Dendritic cell treated with granulocyte-macrophage colony-stimulating factor and Interleukin-4, amounts not matched to agents 40 ng/mL and 50 ng/mL, for 4 days (primary cell): ENCODE data around the gene EFCAB8.

Experiments
- H3K27ac Mint-ChIP-seq: one replicate; pipeline ENCODE4 v1.8.0; 2022; ENCODE audit warnings: mild to moderate bottlenecking, mixed read lengths
- H3K27me3 Mint-ChIP-seq: one replicate; pipeline ENCODE4 v1.8.0; 2022; ENCODE audit warnings: mild to moderate bottlenecking, mixed read lengths
- H3K36me3 Mint-ChIP-seq: one replicate; pipeline ENCODE4 v1.8.0; 2022; ENCODE audit warnings: low read depth, mixed read lengths
- H3K4me1 Mint-ChIP-seq: one replicate; pipeline ENCODE4 v1.8.0; 2022; ENCODE audit warnings: low read depth, mixed read lengths
- H3K4me3 Mint-ChIP-seq: one replicate; pipeline ENCODE4 v1.8.0; 2022; ENCODE audit warnings: mild to moderate bottlenecking, moderate library complexity, mixed read lengths
- H3K9me3 Mint-ChIP-seq: one replicate; pipeline ENCODE4 v1.8.0; 2022; ENCODE audit warnings: mixed read lengths
- intact Hi-C: fragments of 100-400 bp; cut with micrococcal nuclease; formaldehyde crosslinking; loops from one replicate; pipeline ENCODE4 v1.15.0; 2022

EFCAB8 gene

DNA sequence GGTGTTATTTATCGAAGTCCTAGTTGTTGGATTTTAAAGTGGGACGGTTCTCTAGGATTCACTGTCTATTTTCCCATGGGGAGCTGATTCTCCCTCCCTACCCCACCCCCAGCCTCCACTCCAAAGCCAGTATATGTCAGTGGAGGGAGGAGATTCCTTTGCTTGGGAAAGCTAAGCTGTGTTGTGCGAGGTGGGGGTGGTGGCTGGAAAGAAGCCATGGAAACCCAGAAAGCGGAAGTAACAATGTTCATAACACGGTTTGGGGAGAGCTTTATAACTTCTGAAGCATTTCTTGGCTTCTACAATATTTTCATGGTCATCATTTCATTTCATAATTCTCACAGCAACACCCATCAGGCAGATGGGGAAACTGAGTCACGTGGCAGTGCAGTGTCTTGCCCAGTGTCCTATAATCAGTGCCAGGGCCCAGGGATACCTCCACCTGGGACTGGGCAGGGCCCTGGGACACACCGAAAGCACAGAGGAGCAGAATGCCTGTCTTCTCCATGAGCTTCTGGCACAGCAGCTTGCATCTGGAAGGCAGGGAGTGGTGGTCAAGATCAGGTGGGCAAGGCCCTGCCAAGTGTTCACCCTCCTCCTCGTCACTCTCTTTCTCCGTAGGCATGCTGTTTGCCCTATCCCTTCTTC, 141.0 kb downstream of the EFCAB8 start:
- H3K9me3 Mint-ChIP-seq, result no peaks in the 10 kb centered on the region
- H3K4me1 Mint-ChIP-seq, result peaks cover 8% of the 10 kb centered on the region
- no peak overlapping the region for H3K27ac Mint-ChIP-seq

DNA sequence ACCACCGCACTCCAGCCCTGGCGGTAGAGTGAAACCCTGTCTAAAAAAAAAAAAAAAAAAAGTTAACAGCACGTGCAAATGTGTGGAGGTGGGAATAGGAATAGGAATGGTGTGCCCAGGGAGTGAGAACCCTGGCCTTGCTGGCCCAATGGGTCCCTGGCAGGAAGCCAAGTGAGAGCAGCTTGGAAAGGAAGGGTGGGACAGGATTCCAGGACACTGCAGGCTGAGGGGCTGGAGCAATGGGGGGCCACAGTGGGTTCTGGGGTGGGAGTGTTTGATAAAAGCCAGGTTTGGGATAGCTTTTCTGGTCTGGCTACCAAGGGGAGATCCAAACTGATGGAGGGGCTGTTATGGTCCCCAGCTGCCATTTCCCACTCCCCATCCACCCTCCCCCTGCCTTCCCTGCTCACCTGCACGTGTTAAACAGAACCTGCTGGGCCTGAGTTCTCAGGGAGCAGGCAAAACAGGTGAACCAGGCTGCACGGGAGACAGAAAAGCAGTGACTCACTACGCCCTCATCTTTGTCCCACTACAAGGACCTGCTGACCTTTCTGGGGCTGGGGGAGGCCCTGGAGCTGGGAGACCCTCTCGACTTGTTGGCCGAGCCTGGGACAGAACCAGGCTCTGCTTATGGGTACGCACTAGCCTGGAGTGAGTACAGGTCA, 142.2 kb downstream of the EFCAB8 start:
- no peak overlapping the region for H3K4me3 Mint-ChIP-seq
- peaks cover 8% of the 10 kb centered on the region for H3K4me1 Mint-ChIP-seq
- no peaks in the 10 kb centered on the region for H3K36me3 Mint-ChIP-seq
- H3K27ac Mint-ChIP-seq, result no peak overlapping the region
- intact Hi-C loops, result no loop called here
- peaks cover 8% of the 10 kb centered on the region for H3K9me3 Mint-ChIP-seq
- H3K27me3 Mint-ChIP-seq, result no peaks in the 10 kb centered on the region

More for the DNA sequence above, 141.0 kb downstream of the EFCAB8 start:
- H3K36me3 Mint-ChIP-seq, result no peaks in the 10 kb centered on the region
- intact Hi-C loops, result no loop called here
- H3K4me3 Mint-ChIP-seq, result no peak overlapping the region
- H3K27me3 Mint-ChIP-seq, result no peaks in the 10 kb centered on the region

DNA sequence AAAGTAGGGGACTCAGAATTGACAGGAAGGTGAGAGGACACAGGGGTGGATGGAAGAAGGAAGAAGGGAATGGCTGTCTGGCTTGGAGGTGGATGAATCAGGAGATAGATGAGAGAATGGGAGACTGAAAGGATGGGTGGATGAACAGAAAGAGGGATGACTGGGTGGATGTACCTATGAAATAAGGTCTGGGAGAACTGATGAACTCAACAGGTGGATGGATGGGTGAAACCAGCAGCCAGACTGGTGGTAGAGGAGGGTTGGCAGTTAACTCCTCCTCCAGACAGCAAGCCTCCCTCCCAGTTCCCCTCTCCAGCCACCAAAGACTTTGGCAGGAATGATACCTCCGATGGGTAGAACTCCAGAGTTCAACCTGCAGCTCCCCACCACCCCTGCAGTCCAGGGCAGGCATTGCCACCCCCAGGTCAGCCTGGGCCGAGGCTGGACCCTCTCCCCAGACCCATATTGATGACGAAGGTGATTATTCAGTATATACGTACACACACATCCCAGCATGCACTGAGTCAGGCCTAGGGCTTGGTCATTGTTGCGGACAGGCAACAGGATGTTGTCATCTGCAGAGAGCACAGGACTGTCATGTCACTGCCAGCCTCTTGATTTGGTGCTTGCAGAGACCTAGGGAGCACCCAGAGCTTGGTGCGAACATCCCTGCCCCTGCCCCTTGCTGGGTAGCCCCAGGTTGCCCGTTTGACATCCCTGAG, 143.5 kb downstream of the EFCAB8 start:
- intact Hi-C loops, result no loop called here
- Mint-ChIP-seq H3K27me3 (no peaks in the 10 kb centered on the region), H3K36me3 (no peaks in the 10 kb centered on the region), H3K4me1 (peaks cover 8% of the 10 kb centered on the region), H3K4me3 (no peak overlapping the region), H3K27ac (no peak overlapping the region), H3K9me3 (peaks cover 8% of the 10 kb centered on the region)

DNA sequence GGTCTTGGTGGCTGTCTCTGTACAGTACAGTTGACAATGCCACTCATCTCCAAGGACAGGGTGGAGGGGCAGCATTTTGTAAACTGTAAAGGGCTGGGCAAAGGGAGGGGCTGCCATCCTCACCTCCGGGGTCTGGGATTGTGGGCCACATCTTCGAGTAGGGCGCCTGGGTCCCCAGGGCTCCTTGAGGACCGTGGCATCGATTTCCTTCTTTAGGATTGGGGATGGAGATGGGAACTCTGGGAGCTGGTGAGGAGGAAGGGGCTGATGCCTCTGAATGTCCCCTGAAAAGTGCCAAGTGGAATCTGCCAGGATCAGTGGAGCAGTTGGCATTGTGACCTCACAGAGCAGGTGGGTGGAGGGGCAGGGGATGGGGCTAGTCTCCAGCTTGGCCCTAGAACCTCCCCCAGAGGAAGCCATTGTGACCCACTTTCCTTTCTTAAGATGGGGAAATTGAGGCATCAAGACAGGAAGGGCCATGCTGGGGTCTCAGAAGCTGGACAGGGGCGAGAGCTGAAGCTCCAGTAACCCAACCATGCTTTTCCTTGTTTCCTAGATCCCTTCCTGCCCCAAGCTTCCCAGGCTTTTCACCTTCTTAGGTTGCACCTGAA, 145.5 kb downstream of the EFCAB8 start, which contains the start of gene SUN5:
Gene SUN5 (minus strand): TSS at position 293 of the 611 bp plus-strand sequence. CDS start 93 bp downstream, at position 200.
- intact Hi-C loops, result no loop called here
- Mint-ChIP-seq H3K4me1 (peaks cover 8% of the 10 kb centered on the region), H3K9me3 (peaks cover 8% of the 10 kb centered on the region), H3K27me3 (no peaks in the 10 kb centered on the region), H3K36me3 (no peaks in the 10 kb centered on the region), H3K4me3 (no peak within 1 kb of the TSS), H3K27ac (no peak within 1 kb of the TSS)

DNA sequence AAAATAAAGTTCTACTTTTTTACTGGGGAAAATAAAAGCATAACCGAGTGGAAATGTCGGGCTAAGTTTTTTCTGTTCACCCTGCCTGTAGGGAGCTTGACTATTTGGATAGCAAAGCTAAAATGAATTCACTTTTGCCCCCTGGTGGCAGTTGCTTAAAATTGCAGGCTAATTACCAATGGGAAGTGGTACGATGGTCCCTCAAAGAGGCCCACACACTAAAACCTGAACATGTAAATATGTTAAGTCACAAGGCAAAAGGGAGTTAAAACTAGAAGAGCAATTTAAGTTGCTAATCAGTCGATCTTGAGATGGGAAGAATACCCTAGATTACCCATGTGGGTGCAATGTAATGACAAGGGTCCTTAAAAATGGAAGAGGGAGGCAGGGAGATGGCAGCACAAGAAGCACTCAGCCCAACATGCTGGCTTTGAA, 146.4 kb downstream of the EFCAB8 start:
- H3K36me3 Mint-ChIP-seq, result no peaks in the 10 kb centered on the region
- no peaks in the 10 kb centered on the region for H3K27me3 Mint-ChIP-seq
- peaks cover 2% of the 10 kb centered on the region for H3K4me1 Mint-ChIP-seq
- intact Hi-C loops, result loop anchor here (1.0 kb wide), 1 partner anchor 103 kb away; no protein-coding TSS in a partner anchor
- H3K4me3 Mint-ChIP-seq, result no peak overlapping the region
- no peak overlapping the region for H3K27ac Mint-ChIP-seq
- peaks cover 8% of the 10 kb centered on the region for H3K9me3 Mint-ChIP-seq

DNA sequence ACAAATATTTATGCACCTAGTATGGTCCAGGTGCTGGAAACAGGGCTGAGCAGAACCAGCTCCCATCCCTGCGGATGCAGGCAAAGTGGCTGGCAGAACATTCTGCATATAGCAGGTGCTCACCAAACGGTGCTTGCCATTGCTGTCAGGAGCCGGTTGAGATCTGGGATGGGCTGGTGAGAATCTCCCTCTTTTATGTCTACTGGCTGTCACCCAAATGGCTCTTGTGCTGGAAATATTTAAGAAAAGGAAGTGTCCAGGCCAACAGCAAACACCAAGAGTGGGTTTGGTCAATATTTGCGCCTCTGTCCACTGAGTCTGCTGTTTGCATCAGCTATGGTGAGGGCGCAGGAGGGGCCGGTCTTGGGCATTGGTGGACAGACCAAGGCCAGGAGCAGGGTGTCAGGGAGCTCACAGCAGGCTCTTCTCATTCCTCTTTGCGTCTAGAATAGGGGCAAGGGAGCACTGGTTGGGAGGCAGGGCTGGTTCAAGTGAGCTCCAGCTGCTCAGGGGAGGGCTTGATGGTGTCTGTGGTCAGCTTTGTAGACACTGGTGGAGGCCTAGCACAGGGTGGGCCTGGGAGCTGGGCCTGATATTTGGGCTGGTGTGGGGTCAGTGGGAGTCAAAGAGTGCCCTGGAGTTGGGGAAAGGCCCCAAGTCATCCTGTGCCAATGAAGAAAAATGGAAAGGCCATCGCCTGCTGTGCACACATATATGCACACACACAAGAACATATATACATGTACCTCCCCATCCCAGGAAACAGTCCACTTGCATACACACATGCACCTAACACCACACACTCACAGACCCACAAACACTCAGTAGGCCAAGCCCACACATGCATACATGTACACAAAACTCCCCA, 147.4 kb downstream of the EFCAB8 start:
- intact Hi-C loops, result loop anchor here (1.0 kb wide), 1 partner anchor 104 kb away; no protein-coding TSS in a partner anchor
- Mint-ChIP-seq H3K36me3 (no peaks in the 10 kb centered on the region), H3K27ac (no peak overlapping the region), H3K27me3 (no peaks in the 10 kb centered on the region), H3K4me3 (no peak overlapping the region), H3K4me1 (no peaks in the 10 kb centered on the region), H3K9me3 (peaks cover 8% of the 10 kb centered on the region)

DNA sequence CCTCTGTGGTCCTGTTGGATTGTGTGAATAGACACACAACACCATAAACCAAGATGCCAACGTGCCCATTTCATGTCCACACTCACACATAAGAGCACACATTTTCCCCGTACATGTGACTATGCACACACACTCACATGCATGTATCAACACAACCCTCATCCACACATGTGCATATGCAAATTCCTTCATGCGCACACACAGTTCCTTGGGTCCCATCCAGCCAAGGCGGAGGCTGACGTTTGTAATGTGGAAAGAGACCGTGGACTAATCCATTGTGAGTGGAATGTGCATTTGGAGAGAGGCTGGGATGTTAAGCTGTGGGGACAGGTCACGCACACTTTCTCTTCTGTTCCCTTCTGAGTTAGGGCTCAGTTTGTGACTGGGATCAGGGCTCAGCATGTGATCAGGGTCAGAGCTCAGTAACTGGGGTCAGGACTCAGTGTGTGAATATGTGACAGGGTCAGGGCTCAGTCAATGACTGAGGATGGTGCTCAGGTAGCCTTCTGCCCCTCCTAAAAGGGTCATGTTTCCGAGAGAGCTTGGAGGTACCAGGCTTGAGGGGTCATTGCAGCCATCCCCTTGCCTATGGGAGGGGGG, 148.2 kb downstream of the EFCAB8 start:
- no peak overlapping the region for H3K4me3 Mint-ChIP-seq
- H3K27me3 Mint-ChIP-seq, result no peaks in the 10 kb centered on the region
- H3K4me1 Mint-ChIP-seq, result no peaks in the 10 kb centered on the region
- H3K27ac Mint-ChIP-seq, result no peak overlapping the region
- peaks cover 8% of the 10 kb centered on the region for H3K9me3 Mint-ChIP-seq
- H3K36me3 Mint-ChIP-seq, result no peaks in the 10 kb centered on the region
- intact Hi-C loops, result no loop called here

DNA sequence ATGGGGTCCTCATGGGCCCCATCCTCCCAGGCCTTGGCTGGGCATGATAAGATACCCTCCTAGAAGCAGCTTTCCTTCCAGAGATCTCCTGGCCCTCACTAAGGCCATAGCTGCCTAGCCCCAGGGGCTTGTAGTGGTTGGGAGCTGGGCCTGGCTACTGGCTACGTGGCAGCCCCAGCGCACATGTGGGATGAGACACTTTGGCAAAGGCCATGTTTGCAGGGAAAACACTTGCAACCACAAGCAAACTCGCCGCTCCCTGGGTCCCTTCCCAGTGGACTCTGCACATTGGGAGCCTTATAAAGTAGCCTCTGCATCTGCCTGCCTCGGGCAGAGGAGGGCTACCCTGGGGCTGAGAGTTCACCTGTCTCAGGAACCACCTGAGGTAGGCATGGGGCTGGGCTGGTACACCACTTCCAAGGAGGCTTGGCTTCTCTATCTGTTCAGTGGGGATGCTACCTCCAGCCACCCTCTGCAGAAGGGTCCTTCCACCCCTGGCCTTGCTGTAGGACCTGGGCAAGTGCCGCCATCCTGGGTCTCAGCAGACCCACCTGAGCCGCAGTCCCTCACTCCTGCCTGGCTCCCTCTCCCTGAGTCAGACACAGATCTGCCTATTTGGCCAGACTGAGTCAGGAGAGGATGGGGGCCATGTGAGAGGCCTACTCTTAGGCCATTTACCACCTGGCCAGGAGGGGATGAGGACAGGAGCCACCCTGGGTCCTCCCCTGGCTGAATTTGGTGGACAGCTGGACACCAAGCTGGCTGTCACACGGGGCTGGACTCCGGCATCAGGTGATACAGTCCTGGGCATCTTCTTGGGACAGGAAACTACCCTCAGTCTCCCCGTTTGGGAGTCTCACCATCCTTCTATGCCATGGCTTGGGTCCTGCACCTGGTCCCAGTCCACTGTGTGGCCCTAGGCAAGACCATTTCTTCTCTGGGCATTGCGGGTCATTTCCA, 148.9 kb downstream of the EFCAB8 start, which contains the start of gene BPIFB2:
Gene BPIFB2 (plus strand): TSS at position 329 of the 960 bp plus-strand sequence. CDS start 871 bp downstream, outside the sequence.
- no peaks in the 10 kb centered on the region for H3K27me3 Mint-ChIP-seq
- H3K4me3 Mint-ChIP-seq, result no peak within 1 kb of the TSS
- no peak within 1 kb of the TSS for H3K27ac Mint-ChIP-seq
- intact Hi-C loops, result no loop called here
- no peaks in the 10 kb centered on the region for H3K36me3 Mint-ChIP-seq
- H3K4me1 Mint-ChIP-seq, result no peaks in the 10 kb centered on the region
- H3K9me3 Mint-ChIP-seq, result peaks cover 8% of the 10 kb centered on the region

DNA sequence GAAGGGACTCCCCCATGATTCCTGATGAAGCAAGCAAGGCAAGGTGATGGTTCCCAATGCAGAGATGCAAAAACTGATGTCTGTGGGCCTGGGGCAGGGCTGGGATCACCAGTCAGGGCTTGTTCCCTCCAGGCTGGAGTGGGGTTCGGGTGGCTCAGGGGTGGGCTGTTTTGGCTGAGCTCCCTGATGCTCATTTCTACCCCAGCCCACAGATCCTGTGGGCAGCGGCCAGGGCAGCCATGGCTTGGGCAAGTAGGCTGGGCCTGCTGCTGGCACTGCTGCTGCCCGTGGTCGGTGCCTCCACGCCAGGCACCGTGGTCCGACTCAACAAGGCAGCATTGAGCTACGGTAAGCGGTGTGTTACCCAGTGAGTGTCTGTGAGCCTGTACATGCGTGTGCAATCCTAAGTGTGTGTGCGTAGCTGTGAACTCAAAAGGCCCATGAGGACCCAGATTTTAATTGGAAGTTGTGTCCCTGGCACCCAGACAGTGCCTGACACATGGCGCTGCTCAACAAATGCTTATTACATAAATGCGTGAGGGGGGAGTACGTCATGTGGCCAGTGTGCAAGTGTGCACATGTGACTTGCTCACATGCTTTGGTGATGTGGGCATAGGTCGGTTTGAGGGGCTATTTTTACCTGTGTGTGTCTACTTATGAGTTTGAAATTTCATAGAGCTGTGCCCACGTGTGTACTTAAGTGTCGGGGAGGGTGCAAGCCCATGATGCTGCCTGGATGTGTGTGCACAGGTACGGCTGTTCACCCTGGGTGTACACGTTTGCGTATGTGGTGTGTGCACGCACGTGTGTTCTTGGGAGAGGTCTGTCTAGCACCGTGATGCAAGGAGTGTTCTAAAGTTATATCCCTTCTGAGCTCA, 149.9 kb downstream of the EFCAB8 start:
- Mint-ChIP-seq H3K4me1 (no peaks in the 10 kb centered on the region), H3K27me3 (no peaks in the 10 kb centered on the region), H3K27ac (no peak overlapping the region), H3K4me3 (no peak overlapping the region), H3K36me3 (no peaks in the 10 kb centered on the region), H3K9me3 (peaks cover 8% of the 10 kb centered on the region)
- intact Hi-C loops, result no loop called here

DNA sequence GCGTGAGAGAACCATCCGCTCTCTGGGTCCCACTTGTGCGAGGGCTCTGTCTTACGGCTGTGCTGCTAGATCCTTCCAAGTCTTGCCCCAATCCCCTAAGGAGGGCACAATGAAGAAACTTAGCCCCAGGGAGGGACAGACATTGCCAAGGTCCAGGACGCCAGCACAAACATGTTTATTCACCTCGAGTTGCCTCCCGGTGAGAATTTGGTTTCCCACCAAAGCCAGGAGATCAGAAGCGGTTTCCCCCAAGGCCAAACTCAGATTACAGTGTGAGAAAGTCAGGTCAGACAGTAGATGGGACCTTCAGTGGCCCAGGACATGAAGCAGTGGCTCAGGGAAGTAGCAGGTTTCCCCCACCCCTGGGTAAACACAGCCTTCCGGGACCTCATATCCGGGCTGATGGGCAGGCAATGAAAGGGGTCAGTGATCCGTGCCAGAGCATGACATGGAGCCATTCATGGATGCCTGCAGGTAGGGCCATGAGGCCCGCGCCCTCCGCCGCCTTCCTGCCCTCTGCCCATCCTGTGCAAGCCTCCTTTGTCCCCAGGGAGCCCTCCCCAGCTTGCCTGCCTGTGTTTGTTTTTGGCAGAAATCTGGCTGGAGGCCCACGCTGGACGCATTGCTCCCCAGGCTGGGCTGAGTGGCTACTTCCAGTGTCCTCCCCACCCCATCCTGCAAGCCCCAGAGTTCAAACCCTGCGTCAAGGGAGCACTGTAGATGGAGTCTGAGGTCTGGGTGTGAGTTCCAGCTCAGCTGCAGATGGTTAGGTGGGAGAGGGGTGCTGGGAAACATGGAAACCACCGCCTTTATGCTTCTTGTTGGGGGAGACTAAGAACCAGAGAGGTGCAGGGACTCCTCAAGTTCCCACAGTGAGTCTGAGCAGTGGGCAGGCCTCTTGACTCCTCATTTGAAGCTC, 150.8 kb downstream of the EFCAB8 start:
- H3K36me3 Mint-ChIP-seq, result no peaks in the 10 kb centered on the region
- no peaks in the 10 kb centered on the region for H3K4me1 Mint-ChIP-seq
- H3K27ac Mint-ChIP-seq, result no peak overlapping the region
- no peaks in the 10 kb centered on the region for H3K27me3 Mint-ChIP-seq
- peaks cover 8% of the 10 kb centered on the region for H3K9me3 Mint-ChIP-seq
- H3K4me3 Mint-ChIP-seq, result no peak overlapping the region
- intact Hi-C loops, result no loop called here

DNA sequence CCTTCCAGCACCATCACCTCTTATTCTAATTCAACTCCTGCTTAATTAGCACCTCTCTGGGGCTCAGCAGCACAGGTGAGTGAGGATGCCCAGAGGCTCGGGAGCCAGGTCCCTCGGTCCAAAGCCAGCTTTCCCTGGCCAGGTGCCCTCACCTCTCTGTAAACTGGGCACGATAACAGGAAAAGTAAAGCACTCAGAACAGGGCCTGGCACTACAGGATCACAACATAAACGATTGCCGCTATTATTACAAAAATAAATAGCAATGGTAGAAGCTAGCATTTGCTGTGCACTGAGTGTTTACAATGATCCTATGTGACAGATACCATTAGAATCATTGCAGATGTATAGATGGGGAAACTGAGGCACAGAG, 151.4 kb downstream of the EFCAB8 start:
- Mint-ChIP-seq H3K27ac (no peak overlapping the region), H3K4me1 (no peaks in the 10 kb centered on the region), H3K36me3 (no peaks in the 10 kb centered on the region), H3K27me3 (no peaks in the 10 kb centered on the region), H3K9me3 (peaks cover 5% of the 10 kb centered on the region), H3K4me3 (no peak overlapping the region)
- intact Hi-C loops, result no loop called here
